WERI-Rb-1 (cell line): ENCODE measurements around the gene ZBTB42.

Experiments
- DNase-seq: peaks from one replicate; pipeline ENCODE4 v3.0.0-alpha.2; 2020
- H3K27ac ChIP-seq: fragments of 250-450 bp; sonication (Bioruptor Pico); 2 replicates; pipeline ENCODE4 v1.5.1; 2020; ENCODE audit warnings: mild to moderate bottlenecking, moderate library complexity
- H3K27me3 ChIP-seq: fragments of 250-450 bp; sonication (Bioruptor Pico); 2 replicates; pipeline ENCODE4 v1.5.1; 2021; ENCODE audit warnings: mild to moderate bottlenecking, low read depth, moderate library complexity; ENCODE audit not compliant: insufficient read depth, severe bottlenecking
- H3K36me3 ChIP-seq: fragments of 250-450 bp; sonication (Bioruptor Pico); 2 replicates; pipeline ENCODE4 v1.5.1; 2020; ENCODE audit warnings: mild to moderate bottlenecking, moderate library complexity
- H3K4me3 ChIP-seq: 2 replicates; pipeline ENCODE4 v1.5.1; 2011; ENCODE audit warnings: low read depth, mild to moderate bottlenecking, control low read depth, low read length
- H3K9me3 ChIP-seq: fragments of 250-450 bp; sonication (Bioruptor Pico); 2 replicates; pipeline ENCODE4 v1.5.1; 2021; ENCODE audit warnings: mild to moderate bottlenecking, moderate library complexity; ENCODE audit not compliant: severe bottlenecking
- TF ChIP-seq, protein P1 (sequence below): IDR thresholded peaks from 2 replicates; pipeline ENCODE4 v1.5.1; 2011; ENCODE audit warnings: low read depth, mild to moderate bottlenecking, control low read depth, inconsistent platforms, low read length

Gene ZBTB42

DNA sequence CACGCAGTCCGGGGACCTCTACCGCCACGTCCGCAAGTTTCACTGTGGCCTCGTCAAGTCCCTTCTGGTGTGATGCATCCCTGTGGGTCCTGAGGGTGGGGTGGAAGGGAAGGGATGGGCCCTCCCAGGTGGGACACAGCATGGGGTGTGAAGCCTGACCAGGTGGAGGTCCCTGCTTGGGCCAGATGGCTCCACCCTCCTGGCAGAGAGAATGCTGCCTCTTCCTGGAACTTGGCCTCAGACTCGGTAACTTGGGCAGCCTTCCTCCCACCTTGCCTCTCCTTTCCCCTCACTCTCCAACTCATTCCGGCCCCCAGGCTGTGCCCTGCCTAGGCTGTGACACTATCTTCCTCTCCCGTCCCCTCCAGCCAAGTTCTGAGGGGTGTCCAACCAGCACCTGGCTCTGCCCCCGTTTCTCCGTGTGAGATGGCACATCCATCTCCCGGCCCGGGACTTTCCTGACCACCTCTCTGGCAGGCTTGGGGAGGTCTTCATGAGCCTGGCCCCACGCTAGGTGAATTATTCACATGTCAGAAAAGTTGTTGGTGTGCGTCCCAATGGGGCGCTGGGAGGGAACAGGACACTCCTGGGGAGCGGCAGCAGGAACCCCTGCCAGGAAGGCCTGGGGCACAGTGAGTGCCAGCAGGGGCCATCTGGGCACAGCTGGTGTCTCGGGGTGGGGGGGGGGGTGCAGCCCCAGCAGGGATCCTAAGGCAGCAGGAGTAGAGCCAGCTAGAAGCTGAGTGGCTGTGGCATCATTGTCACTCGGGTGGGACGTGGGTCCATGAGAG, 1.7 kb downstream of the ZBTB42 start:
- Histone ChIP-seq H3K27ac (no peak overlapping the region), H3K4me3 (no peak overlapping the region), H3K9me3 (no peaks in the 10 kb centered on the region), H3K27me3 (peaks cover 11% of the 10 kb centered on the region), H3K36me3 (no peaks in the 10 kb centered on the region)
- no peak for DNase-seq
- TF ChIP-seq, protein P1, sequence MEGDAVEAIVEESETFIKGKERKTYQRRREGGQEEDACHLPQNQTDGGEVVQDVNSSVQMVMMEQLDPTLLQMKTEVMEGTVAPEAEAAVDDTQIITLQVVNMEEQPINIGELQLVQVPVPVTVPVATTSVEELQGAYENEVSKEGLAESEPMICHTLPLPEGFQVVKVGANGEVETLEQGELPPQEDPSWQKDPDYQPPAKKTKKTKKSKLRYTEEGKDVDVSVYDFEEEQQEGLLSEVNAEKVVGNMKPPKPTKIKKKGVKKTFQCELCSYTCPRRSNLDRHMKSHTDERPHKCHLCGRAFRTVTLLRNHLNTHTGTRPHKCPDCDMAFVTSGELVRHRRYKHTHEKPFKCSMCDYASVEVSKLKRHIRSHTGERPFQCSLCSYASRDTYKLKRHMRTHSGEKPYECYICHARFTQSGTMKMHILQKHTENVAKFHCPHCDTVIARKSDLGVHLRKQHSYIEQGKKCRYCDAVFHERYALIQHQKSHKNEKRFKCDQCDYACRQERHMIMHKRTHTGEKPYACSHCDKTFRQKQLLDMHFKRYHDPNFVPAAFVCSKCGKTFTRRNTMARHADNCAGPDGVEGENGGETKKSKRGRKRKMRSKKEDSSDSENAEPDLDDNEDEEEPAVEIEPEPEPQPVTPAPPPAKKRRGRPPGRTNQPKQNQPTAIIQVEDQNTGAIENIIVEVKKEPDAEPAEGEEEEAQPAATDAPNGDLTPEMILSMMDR: no peak

DNA sequence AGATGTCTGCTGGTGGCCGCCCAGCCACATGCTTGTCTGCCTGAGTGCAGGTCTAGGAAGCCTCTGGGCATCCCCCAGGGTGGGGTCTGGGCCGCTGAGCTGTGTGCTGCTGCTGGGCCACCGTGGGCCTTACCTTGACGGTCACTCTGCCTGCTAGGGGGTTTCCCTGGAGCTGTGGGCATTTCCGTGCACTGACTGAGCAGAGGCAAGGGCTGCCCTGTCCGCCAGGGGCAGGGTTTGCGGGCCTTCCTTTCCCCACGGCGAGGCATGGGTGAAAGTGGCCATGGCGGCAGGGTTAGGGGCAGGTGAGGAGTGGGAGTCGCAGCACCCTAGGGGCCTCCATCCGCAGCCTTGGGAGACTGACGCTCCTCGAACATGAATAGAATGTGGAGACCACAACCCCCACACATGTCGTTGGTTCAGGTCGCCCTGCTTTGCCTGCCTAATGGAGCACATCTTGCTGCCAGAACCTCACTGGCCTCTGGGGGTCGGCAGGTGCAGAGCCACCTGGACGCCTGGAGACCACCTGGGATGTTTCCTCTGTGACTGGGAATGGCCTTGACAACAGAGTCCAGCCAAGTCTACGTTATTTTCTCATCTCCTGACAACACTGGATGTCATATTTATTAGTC, 2.5 kb downstream of the ZBTB42 start:
- H3K27ac ChIP-seq: no peak overlapping the region

DNA sequence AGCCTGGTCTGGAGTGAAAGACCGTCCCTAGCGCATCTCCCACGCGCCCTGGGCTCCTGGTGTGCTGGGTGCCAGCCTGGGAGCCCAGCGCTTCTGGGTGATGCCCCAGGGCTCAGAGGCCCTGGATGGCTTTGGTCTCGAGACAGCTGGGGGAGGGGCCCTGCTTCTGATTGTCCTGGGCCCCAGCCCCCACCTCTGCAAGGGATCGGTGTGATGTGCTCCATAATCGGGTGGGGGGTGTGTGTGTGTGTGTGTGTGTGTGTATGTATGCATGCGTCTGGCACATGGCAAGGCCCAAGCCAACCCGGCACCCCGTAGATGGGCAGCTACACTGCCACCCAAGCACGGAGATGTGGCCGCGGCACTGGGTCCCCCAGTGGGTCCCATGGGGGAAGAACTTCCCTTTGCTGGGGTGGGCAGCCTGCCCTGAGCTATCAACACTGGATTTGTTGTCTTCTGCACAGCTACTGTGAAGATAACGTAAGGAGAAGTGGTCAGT, 3.1 kb downstream of the ZBTB42 start:
- DNase-seq: no peak
- TF ChIP-seq, protein P1: no peak
- Histone ChIP-seq H3K9me3 (no peaks in the 10 kb centered on the region), H3K4me3 (no peak overlapping the region), H3K27ac (no peak overlapping the region), H3K36me3 (no peaks in the 10 kb centered on the region), H3K27me3 (peaks cover 11% of the 10 kb centered on the region)

More for the DNA sequence above, 2.5 kb downstream of the ZBTB42 start:
- DNase-seq: no peak
- H3K27me3 ChIP-seq: peaks cover 11% of the 10 kb centered on the region
- TF ChIP-seq, protein P1: no peak
- no peaks in the 10 kb centered on the region for H3K9me3 ChIP-seq
- no peak overlapping the region for H3K4me3 ChIP-seq
- no peaks in the 10 kb centered on the region for H3K36me3 ChIP-seq

DNA sequence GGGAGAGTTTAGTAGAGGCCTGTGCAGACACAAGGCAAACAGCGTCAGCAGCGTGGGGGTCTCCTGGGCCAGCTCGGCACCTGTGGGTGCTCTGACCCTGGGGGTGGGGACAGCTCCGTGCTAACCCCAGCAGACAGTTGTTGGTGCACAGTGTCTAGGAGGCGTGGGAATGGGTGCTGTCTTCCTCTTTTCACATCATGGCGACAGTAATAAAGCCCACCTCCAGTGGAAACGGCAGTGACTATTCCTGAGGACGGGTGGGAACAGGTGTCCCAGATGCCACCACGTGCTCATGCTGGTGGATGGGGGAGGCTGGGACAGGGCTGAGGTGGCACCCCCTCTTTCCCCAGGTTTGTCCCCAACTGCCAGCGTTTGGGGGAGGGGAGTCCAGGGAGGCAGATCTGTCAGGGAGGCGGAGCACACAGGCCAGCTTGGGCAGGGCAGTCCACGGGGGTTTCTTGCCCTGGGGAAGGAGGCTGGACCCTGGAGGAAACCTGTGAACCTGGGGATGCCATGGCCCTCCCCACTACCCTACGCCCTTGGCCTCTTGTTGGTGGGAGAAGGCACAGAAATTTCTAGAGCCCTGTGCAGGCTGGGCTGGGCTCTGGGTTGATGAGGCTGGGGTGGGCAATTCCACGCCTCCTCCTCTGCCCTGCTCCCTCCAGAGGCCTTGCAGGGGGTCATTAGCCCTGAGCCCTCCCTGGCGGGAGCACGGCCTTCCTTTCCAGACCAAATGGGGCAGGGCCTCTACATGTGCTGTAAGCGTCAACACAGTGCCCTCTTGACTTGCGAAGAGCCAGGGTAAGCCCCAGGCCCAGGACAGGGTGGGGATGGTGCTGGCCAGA, 3.8 kb downstream of the ZBTB42 start:
- Histone ChIP-seq H3K36me3 (no peaks in the 10 kb centered on the region), H3K27ac (no peak overlapping the region), H3K4me3 (no peak overlapping the region), H3K27me3 (peaks cover 11% of the 10 kb centered on the region), H3K9me3 (no peaks in the 10 kb centered on the region)
- TF ChIP-seq, protein P1: no peak
- no peak for DNase-seq

DNA sequence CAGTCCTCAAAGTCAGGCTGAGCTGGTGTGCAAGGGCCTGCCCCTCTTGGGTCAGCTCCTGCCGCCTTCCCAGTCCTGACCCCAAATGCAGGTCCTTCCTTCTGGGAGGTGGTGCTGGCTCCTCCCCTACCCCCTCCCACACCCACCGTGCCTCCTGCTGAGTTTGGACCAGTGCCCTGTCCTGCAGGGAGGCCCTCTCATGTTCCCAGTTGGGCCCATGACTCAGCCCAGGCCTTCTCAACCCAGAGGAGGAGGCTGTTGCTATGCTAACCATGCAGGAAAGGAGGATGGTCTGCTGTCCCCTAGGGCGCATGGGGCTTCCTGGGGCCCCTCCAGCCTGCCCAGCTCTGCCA, 4.4 kb downstream of the ZBTB42 start:
- Histone ChIP-seq H3K36me3 (no peaks in the 10 kb centered on the region), H3K9me3 (no peaks in the 10 kb centered on the region), H3K27ac (no peak overlapping the region), H3K27me3 (peaks cover 11% of the 10 kb centered on the region), H3K4me3 (no peak overlapping the region)
- TF ChIP-seq, protein P1: no peak
- no peak for DNase-seq
